B cell (primary cell): ENCODE results near the gene GTPBP3. TPM values are rescaled to one million over a fixed set of nuclear protein-coding genes. Genes with fewer than 3 reads are reported as not detected.

Experiments used
- ATAC-seq: fragments of 200-7000 bp; cut with Tn5 transposase; one replicate; pipeline ENCODE4 v1.10.0; 2021; ENCODE audit warnings: low read depth, mild to moderate bottlenecking, moderate number of reproducible peaks, moderate library complexity
- CTCF ChIA-PET: fragments of 350-600 bp; sonication (Branson Sonifier 250); formaldehyde crosslinking; loops from one replicate; lab custom pipeline; 2021; ENCODE audit warnings: antibody characterized with exemption, inconsistent platforms; lab: Charles Lee
- POLR2A ChIA-PET: fragments of 350-600 bp; sonication (Branson Sonifier 250); formaldehyde crosslinking; loops from one replicate; lab custom pipeline; 2021; ENCODE audit warnings: antibody characterized with exemption; lab: Charles Lee
- DNase-seq: peaks from one replicate; pipeline ENCODE4 v3.0.0; 2013
- H2AFZ ChIP-seq: 2 replicates; pipeline ENCODE4 v1.6.1; 2012; ENCODE audit warnings: mild to moderate bottlenecking, low read depth, low read length; ENCODE audit not compliant: insufficient read depth, poor library complexity, severe bottlenecking
- H3K27ac ChIP-seq, 2 donors: 1 replicate in 1 of 2; 2 replicates in 1 of 2; pipeline ENCODE4 v1.5.1; 2012 to 2013; ENCODE audit warnings: low read length in 2 of 2, mild to moderate bottlenecking in 2 of 2, moderate library complexity in 1 of 2
- H3K27me3 ChIP-seq, 4 experiments: fragments of 200-600 bp in 1 of 4; sonication (generic) in 1 of 4; replicated peaks in 1 of 4; 1 replicate in 2 of 4; 2 replicates in 2 of 4; pipeline versions ENCODE4 v1.6.1 to v1.7.0; 2013 to 2016; ENCODE audit warnings: low read length in 3 of 4, mild to moderate bottlenecking in 2 of 4, mixed read lengths in 1 of 4, moderate library complexity in 1 of 4; ENCODE audit not compliant: insufficient read depth in 4 of 4, control insufficient read depth in 3 of 4; ENCODE audit errors: control extremely low read depth in 1 of 4
- H3K36me3 ChIP-seq, 2 experiments: replicated peaks in 1 of 2; 1 replicate in 1 of 2; 2 replicates in 1 of 2; pipeline versions ENCODE4 v1.6.1 to v1.7.1; 2013; ENCODE audit warnings: low read length in 1 of 2; ENCODE audit not compliant: insufficient read depth in 2 of 2, control insufficient read depth in 1 of 2; ENCODE audit errors: control extremely low read depth in 1 of 2, extremely low read depth in 1 of 2
- H3K4me1 ChIP-seq, 2 donors: fragments of 200-600 bp in 1 of 2; sonication (generic) in 1 of 2; 1 replicate in 1 of 2; 2 replicates in 1 of 2; pipeline versions ENCODE4 v1.5.1 to v1.6.1; 2013 to 2017; ENCODE audit warnings: low read length in 2 of 2; ENCODE audit not compliant: control insufficient read depth in 2 of 2, insufficient read depth in 2 of 2
- H3K4me2 ChIP-seq: replicated peaks from 2 replicates; pipeline ENCODE3; 2012; ENCODE audit warnings: mild to moderate bottlenecking, low read depth, low read length; ENCODE audit not compliant: poor library complexity, severe bottlenecking
- H3K4me3 ChIP-seq, 5 experiments: fragments of 200-600 bp in 1 of 5; sonication (generic) in 1 of 5; 1 replicate in 3 of 5; 2 replicates in 2 of 5; pipeline versions ENCODE4 v1.5.1 to v1.7.0; 2011 to 2016; ENCODE audit warnings: low read length in 4 of 5, mild to moderate bottlenecking in 4 of 5, low read depth in 2 of 5, control low read depth in 1 of 5, moderate library complexity in 1 of 5; ENCODE audit not compliant: insufficient read depth in 1 of 5; ENCODE audit errors: control extremely low read depth in 1 of 5, extremely low read depth in 1 of 5
- H3K79me2 ChIP-seq: fragments of 200-600 bp; sonication (generic); one replicate; pipeline ENCODE4 v1.6.0; 2016; ENCODE audit warnings: low read length; ENCODE audit not compliant: control insufficient read depth, insufficient read depth
- H3K9ac ChIP-seq: fragments of 200-600 bp; sonication (generic); 2 replicates; pipeline ENCODE4 v1.6.1; 2017; ENCODE audit warnings: mild to moderate bottlenecking, low read length, moderate library complexity
- H3K9me3 ChIP-seq, 3 donors: one replicate each; pipeline versions ENCODE4 v1.6.1 to v1.7.1; 2013; ENCODE audit warnings: low read length in 2 of 3; ENCODE audit not compliant: control insufficient read depth in 2 of 3, insufficient read depth in 1 of 3; ENCODE audit errors: control extremely low read depth in 1 of 3
- H4K20me1 ChIP-seq: 2 replicates; pipeline ENCODE4 v1.6.0; 2012; ENCODE audit warnings: mild to moderate bottlenecking, low read length; ENCODE audit not compliant: insufficient read depth, control insufficient read depth, poor library complexity, severe bottlenecking
- H3K27ac Mint-ChIP-seq: one replicate; pipeline ENCODE4 v1.8.0; 2021; ENCODE audit warnings: mixed read lengths
- H3K27me3 Mint-ChIP-seq: one replicate; pipeline ENCODE4 v1.8.0; 2021; ENCODE audit warnings: mixed read lengths
- H3K4me1 Mint-ChIP-seq: one replicate; pipeline ENCODE4 v1.8.0; 2021; ENCODE audit warnings: mixed read lengths
- H3K4me3 Mint-ChIP-seq: one replicate; pipeline ENCODE4 v1.8.0; 2021; ENCODE audit warnings: mixed read lengths
- H3K9me3 Mint-ChIP-seq: one replicate; pipeline ENCODE4 v1.8.0; 2022; ENCODE audit warnings: mixed read lengths; ENCODE audit not compliant: insufficient read depth
- CTCF ChIP-seq: fragments of 200-600 bp; IDR thresholded peaks from one replicate; pipeline ENCODE4 v1.8.0; 2022; ENCODE audit warnings: antibody characterized with exemption, mild to moderate bottlenecking
- EZH2 ChIP-seq: IDR thresholded peaks from 2 replicates; pipeline ENCODE4 v1.6.1; 2012; ENCODE audit warnings: borderline replicate concordance, low read depth, mild to moderate bottlenecking, moderate library complexity, low read length; ENCODE audit not compliant: insufficient read depth, poor library complexity, severe bottlenecking
- WGBS: methylation state at CpG from one replicate; pipeline ENCODE4 v1.1.5; 2013; ENCODE audit warnings: missing lambda C conversion rate; ENCODE audit not compliant: insufficient coverage; 5-methylcytosine and 5-hydroxymethylcytosine counted together
- intact Hi-C: fragments of 100-400 bp; cut with micrococcal nuclease; formaldehyde crosslinking; loops from one replicate; pipeline ENCODE4 v1.10.0; 2022
- polyA plus RNA-seq: library from polyadenylated mRNA; depleted of rRNA; stranded (reverse); fragments of >200 nt; gene quantifications from 2 replicates; pipeline ENCODE4 v1.2.3, GENCODE V29; 2012
- total RNA-seq, 2 donors: library from RNA; stranded (reverse); fragments of 120-200 nt in 1 of 2; gene quantifications; 1 replicate in 1 of 2; 2 replicates in 1 of 2; pipeline versions ENCODE4 v1.2.3 to v1.2.4, GENCODE V29; 2013 to 2022

The GTPBP3 gene
- total and polyA plus RNA-seq, 2 donors (not counting 1 experiment from before 2014, with no cell fraction given), result 41.6 to 44.9 TPM

GRCh38 chr19:17333611-17334413 is 3.5 kb upstream of the GTPBP3 start:
- DNase-seq (peak; percentile 68), ATAC-seq (peak; percentile 4)
- Mint-ChIP-seq H3K27ac (peak overlapping the region; percentile 71), H3K4me1 (peaks cover 47% of the 10 kb centered on the region), H3K4me3 (peak overlapping the region; percentile 85), H3K9me3 (no peaks in the 10 kb centered on the region), H3K27me3 (peaks cover 6% of the 10 kb centered on the region)
- ChIA-PET POLR2A (interaction anchor here (0.5 to 1.4 kb wide), 3 partner anchors 25 to 28 kb away, joined by 3 to 4 read pairs (median 3); partner anchors contain the start of gene DDA1), CTCF (interaction anchor here (0.8 to 1.8 kb wide), 6 partner anchors 10 to 52 kb away, joined by 3 to 13 read pairs (median 4); partner anchors contain the start of gene MRPL34)
- Histone ChIP-seq H3K4me2 (peak overlapping the region; percentile 97), H3K9ac (peak overlapping the region; percentile 75), H3K4me3 (peak overlapping the region in 4 of 5 experiments; percentile 44 to 71 (median 64)), H3K36me3 (no peaks in the 10 kb centered on the region), H2AFZ (peak overlapping the region; percentile 99), H3K4me1 (peaks cover 31 to 42% of the 10 kb centered on the region in 2 donors), H3K27me3 (peaks cover 0 to 25% (median 1%) of the 10 kb centered on the region in 4 experiments), H3K27ac (no peak overlapping the region), H3K9me3 (peaks cover 0 to 10% (median 0%) of the 10 kb centered on the region in 3 donors), H3K79me2 (peaks cover 9% of the 10 kb centered on the region), H4K20me1 (no peaks in the 10 kb centered on the region)
- 39% methylated on average over 52 of the region's 52 CpGs for WGBS
- intact Hi-C loops, result no loop called here
- TF ChIP-seq CTCF (no peak), EZH2 (no peak)
